GM21529 (cell line): Measurements from ENCODE around the gene MBTD1.
A peak's percentile ranks its signal among the peaks of the same experiment; 100 is the strongest.
"Not testable (repeated sequence)": the region's sequence is repeated elsewhere in the genome, so short reads cannot be mapped to it uniquely, and the experiment has no call there.

ENCODE experiments used
- ATAC-seq: cut with Tn5 transposase; IDR thresholded peaks from one replicate; pipeline ENCODE4 v1.9.1; 2021; ENCODE audit not compliant: unreplicated experiment

The MBTD1 gene

GRCh38 chr17:51191895-51192294, 68.0 kb downstream of the MBTD1 start:
- no peak for ATAC-seq

GRCh38 chr17:51189628-51190027, 70.2 kb downstream of the MBTD1 start:
- ATAC-seq: no peak

- no peak for ATAC-seq
These were observed 70.7 kb downstream of the MBTD1 start for GRCh38 chr17:51189162-51189561.

GRCh38 chr17:51188271-51188833, 71.5 kb downstream of the MBTD1 start:
- no peak for ATAC-seq

- no peak for ATAC-seq
These were observed 74.0 kb downstream of the MBTD1 start for GRCh38 chr17:51185763-51186332.

- ATAC-seq: no peak
These were observed 75.7 kb downstream of the MBTD1 start for GRCh38 chr17:51184124-51184523.

GRCh38 chr17:51180486-51180885, 79.4 kb downstream of the MBTD1 start:
- no peak for ATAC-seq

- ATAC-seq: not testable (repeated sequence)
These were observed 87.8 kb downstream of the MBTD1 start for GRCh38 chr17:51172030-51172429.

GRCh38 chr17:51170736-51171135, 89.1 kb downstream of the MBTD1 start:
- no peak for ATAC-seq

GRCh38 chr17:51169340-51169739, 90.5 kb downstream of the MBTD1 start:
- ATAC-seq: no peak

GRCh38 chr17:51166987-51167931, 92.6 kb downstream of the MBTD1 start:
- ATAC-seq: peak; percentile 59

- ATAC-seq: peak; percentile 83
These were observed 93.5 kb downstream of the MBTD1 start, which contains the start of gene NME2 for GRCh38 chr17:51166198-51166986. NME2 (plus strand) TSS chr17:51166411; CDS start chr17:51166831, 420 bp downstream.

- ATAC-seq: no peak
These were observed 94.1 kb downstream of the MBTD1 start for GRCh38 chr17:51165680-51166197.

GRCh38 chr17:51164911-51165679, 94.8 kb downstream of the MBTD1 start:
- no peak for ATAC-seq

- ATAC-seq: no peak
These were observed 98.3 kb downstream of the MBTD1 start for GRCh38 chr17:51161541-51161940.

GRCh38 chr17:51159604-51160003, 100.2 kb downstream of the MBTD1 start:
- no peak for ATAC-seq

- no peak for ATAC-seq
These were observed 104.4 kb downstream of the MBTD1 start for GRCh38 chr17:51155416-51155815.

GRCh38 chr17:51154176-51154575, 105.7 kb downstream of the MBTD1 start:
- no peak for ATAC-seq

GRCh38 chr17:51153210-51154072, 106.4 kb downstream of the MBTD1 start, which contains the start of gene NME1:
NME1 (plus strand) TSS chr17:51153559; CDS start chr17:51155655, 2,096 bp downstream.
- ATAC-seq: peak; percentile 88
